Mesothelial cell of epicardium (in vitro differentiated cells): ENCODE results near the gene CANT1. TPM values are rescaled to one million over a fixed set of nuclear protein-coding genes. Genes with fewer than 3 reads are reported as not detected.

Experiments used
- DNase-seq, 2 experiments: peaks; one replicate each; pipeline ENCODE4 v3.0.0; 2021; ENCODE audit warnings: low spot score in 2 of 2; ENCODE audit not compliant: unreplicated experiment in 2 of 2
- H3K27ac Mint-ChIP-seq: 2 replicates; pipeline ENCODE4 v1.8.0; 2021; ENCODE audit warnings: mixed read lengths
- H3K27me3 Mint-ChIP-seq: 2 replicates; pipeline ENCODE4 v1.8.0; 2021; ENCODE audit warnings: low read depth, mixed read lengths
- H3K36me3 Mint-ChIP-seq: 2 replicates; pipeline ENCODE4 v1.8.0; 2021; ENCODE audit warnings: mixed read lengths
- H3K4me1 Mint-ChIP-seq: 2 replicates; pipeline ENCODE4 v1.8.0; 2021; ENCODE audit warnings: mixed read lengths
- H3K4me3 Mint-ChIP-seq: 2 replicates; pipeline ENCODE4 v1.8.0; 2021; ENCODE audit warnings: mild to moderate bottlenecking, moderate library complexity, mixed read lengths
- H3K9me3 Mint-ChIP-seq: 2 replicates; pipeline ENCODE4 v1.8.0; 2021; ENCODE audit warnings: mixed read lengths
- total RNA-seq: library from RNA; stranded (reverse); gene quantifications from 3 replicates; pipeline ENCODE4 v1.2.1, GENCODE V29; 2021
- TF ChIP-seq, protein P1 (sequence below): fragments of 200-600 bp; sonication (generic); IDR thresholded peaks from one replicate; pipeline ENCODE4 v1.5.0; 2021; ENCODE audit warnings: antibody characterized with exemption; ENCODE audit not compliant: unreplicated experiment

The CANT1 gene
- total RNA-seq, 1 donor from 2014 or later = 68.2 TPM

GRCh38 chr17:79002291-79002690, 7.3 kb downstream of the CANT1 start:
- Mint-ChIP-seq H3K36me3 (peaks cover 8% of the 10 kb centered on the region), H3K27ac (no peak overlapping the region), H3K9me3 (no peaks in the 10 kb centered on the region), H3K4me1 (peaks cover 6% of the 10 kb centered on the region), H3K27me3 (no peaks in the 10 kb centered on the region), H3K4me3 (no peak overlapping the region)
- TF ChIP-seq, protein P1, sequence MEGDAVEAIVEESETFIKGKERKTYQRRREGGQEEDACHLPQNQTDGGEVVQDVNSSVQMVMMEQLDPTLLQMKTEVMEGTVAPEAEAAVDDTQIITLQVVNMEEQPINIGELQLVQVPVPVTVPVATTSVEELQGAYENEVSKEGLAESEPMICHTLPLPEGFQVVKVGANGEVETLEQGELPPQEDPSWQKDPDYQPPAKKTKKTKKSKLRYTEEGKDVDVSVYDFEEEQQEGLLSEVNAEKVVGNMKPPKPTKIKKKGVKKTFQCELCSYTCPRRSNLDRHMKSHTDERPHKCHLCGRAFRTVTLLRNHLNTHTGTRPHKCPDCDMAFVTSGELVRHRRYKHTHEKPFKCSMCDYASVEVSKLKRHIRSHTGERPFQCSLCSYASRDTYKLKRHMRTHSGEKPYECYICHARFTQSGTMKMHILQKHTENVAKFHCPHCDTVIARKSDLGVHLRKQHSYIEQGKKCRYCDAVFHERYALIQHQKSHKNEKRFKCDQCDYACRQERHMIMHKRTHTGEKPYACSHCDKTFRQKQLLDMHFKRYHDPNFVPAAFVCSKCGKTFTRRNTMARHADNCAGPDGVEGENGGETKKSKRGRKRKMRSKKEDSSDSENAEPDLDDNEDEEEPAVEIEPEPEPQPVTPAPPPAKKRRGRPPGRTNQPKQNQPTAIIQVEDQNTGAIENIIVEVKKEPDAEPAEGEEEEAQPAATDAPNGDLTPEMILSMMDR = no peak
- DNase-seq = no peak

GRCh38 chr17:79001190-79002020, 8.2 kb downstream of the CANT1 start:
- H3K36me3 Mint-ChIP-seq = peaks cover 13% of the 10 kb centered on the region
- H3K4me3 Mint-ChIP-seq = no peak overlapping the region
- peaks cover 1% of the 10 kb centered on the region for H3K4me1 Mint-ChIP-seq
- TF ChIP-seq, protein P1 = no peak
- no peaks in the 10 kb centered on the region for H3K9me3 Mint-ChIP-seq
- DNase-seq = no peak
- H3K27ac Mint-ChIP-seq = no peak overlapping the region
- no peaks in the 10 kb centered on the region for H3K27me3 Mint-ChIP-seq

GRCh38 chr17:79000396-79001189, 9.0 kb downstream of the CANT1 start:
- Mint-ChIP-seq H3K4me1 (no peaks in the 10 kb centered on the region), H3K27me3 (no peaks in the 10 kb centered on the region), H3K9me3 (no peaks in the 10 kb centered on the region), H3K27ac (no peak overlapping the region), H3K36me3 (peaks cover 16% of the 10 kb centered on the region), H3K4me3 (no peak overlapping the region)
- TF ChIP-seq, protein P1 = no peak
- no peak for DNase-seq

DNA sequence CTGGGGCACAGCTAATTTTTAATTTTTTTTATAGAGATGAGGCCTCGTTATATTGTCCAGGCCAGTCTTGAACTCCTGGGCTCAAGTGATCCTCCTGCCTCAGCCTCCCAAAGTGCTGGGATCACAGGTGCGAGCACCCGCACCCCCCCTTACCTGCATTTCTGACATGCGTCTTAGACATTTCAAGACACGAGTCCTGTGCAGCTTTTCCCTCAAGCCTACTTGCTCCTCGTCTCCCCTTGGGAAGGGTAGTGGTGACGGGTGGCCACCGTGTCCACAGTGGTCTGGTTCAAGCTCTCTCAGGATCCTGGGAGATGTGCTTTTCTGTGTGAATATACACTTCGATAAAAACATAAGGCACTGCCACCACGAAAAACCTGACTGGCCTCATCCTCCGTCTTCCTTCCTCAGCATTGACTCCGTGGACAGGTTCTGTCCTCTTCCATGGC, 9.6 kb downstream of the CANT1 start:
- no peaks in the 10 kb centered on the region for H3K4me1 Mint-ChIP-seq
- no peak for DNase-seq
- no peaks in the 10 kb centered on the region for H3K27me3 Mint-ChIP-seq
- H3K9me3 Mint-ChIP-seq = no peaks in the 10 kb centered on the region
- no peak overlapping the region for H3K27ac Mint-ChIP-seq
- H3K36me3 Mint-ChIP-seq = peaks cover 19% of the 10 kb centered on the region
- TF ChIP-seq, protein P1 = no peak
- no peak overlapping the region for H3K4me3 Mint-ChIP-seq

DNA sequence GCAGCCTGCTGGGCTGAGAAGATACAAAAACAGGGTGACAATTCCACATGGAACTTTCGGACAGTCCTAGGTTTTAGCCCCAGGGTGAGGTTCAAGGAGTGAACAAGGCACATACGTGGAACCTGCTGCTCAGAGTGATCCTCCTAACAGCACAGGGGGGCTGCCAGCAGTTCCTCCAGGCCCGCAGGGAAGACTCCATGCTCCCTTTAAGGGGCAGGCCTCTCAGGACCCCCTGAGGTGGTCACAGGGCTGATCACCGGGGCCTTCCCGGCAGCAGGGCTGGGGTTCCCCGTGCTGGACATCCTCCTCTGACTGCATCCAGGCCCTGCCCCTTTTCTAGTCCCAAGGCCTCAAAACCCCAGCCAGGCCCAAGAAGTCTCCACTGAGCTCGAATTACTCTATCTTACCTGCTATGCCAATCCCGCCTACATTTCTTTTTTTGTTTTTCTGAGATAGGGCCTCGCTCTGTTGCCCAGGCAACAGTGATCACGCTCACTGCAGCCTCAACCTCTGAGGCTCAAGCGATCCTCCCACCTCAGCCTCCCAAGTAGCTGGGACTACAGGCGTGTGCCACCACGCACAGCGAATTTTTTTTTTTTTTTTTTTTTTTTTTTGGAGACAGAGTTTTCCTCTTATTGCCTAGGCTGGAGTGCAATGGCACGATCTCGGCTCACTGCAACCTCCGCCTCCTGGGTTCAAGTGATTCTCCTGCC, 10.4 kb downstream of the CANT1 start:
- TF ChIP-seq, protein P1 = no peak
- no peak for DNase-seq
- H3K4me1 Mint-ChIP-seq = no peaks in the 10 kb centered on the region
- no peaks in the 10 kb centered on the region for H3K27me3 Mint-ChIP-seq
- peaks cover 23% of the 10 kb centered on the region for H3K36me3 Mint-ChIP-seq
- no peaks in the 10 kb centered on the region for H3K9me3 Mint-ChIP-seq
- no peak overlapping the region for H3K4me3 Mint-ChIP-seq
- no peak overlapping the region for H3K27ac Mint-ChIP-seq
